Keratinocyte (primary cell): ENCODE results near the gene PIGC. TPM values are rescaled to one million over a fixed set of nuclear protein-coding genes. Genes with fewer than 3 reads are reported as not detected.

Experiments used
- DNase-seq: peaks from one replicate; pipeline ENCODE4 v3.0.0-alpha.2; 2011; ENCODE audit warnings: low read depth, missing footprints, low spot score
- FAIRE-seq: peaks from 2 replicates; lab custom pipeline; 2011; peaks lifted over from hg19 to GRCh38; lab: Jason Lieb, UNC
- H2AFZ ChIP-seq: 2 replicates; pipeline ENCODE4 v1.6.0; 2012; ENCODE audit warnings: low read length, control low read depth, inconsistent platforms; ENCODE audit not compliant: control insufficient read depth
- H3K27ac ChIP-seq: 2 replicates; pipeline ENCODE4 v1.5.1; 2011; ENCODE audit warnings: low read length; ENCODE audit not compliant: control insufficient read depth, insufficient read depth
- H3K27me3 ChIP-seq: 3 replicates; pipeline ENCODE4 v1.6.0; 2011; ENCODE audit warnings: low read length; ENCODE audit not compliant: control insufficient read depth, insufficient read depth; ENCODE audit errors: extremely low read depth
- H3K36me3 ChIP-seq, 2 experiments: 2 replicates in 1 of 2; 3 replicates in 1 of 2; pipeline ENCODE4 v1.5.1; 2011; ENCODE audit warnings: low read length in 2 of 2, mild to moderate bottlenecking in 1 of 2; ENCODE audit not compliant: control insufficient read depth in 2 of 2, insufficient read depth in 2 of 2; ENCODE audit errors: extremely low read depth in 1 of 2
- H3K4me1 ChIP-seq: 3 replicates; pipeline ENCODE4 v1.5.1; 2011; ENCODE audit warnings: low read length; ENCODE audit not compliant: control insufficient read depth, insufficient read depth; ENCODE audit errors: extremely low read depth
- H3K4me2 ChIP-seq: 3 replicates; pipeline ENCODE4 v1.6.0; 2011; ENCODE audit warnings: low read depth, low read length; ENCODE audit not compliant: control insufficient read depth, insufficient read depth; ENCODE audit errors: extremely low read depth
- H3K4me3 ChIP-seq, 3 experiments: fragments of 200-600 bp in 1 of 3; sonication (generic) in 1 of 3; 2 replicates in 2 of 3; 3 replicates in 1 of 3; pipeline ENCODE4 v1.5.1; 2011 to 2016; ENCODE audit warnings: low read length in 3 of 3, mild to moderate bottlenecking in 3 of 3, control low read depth in 2 of 3, inconsistent platforms in 1 of 3, low read depth in 1 of 3, mixed read lengths in 1 of 3, mixed run types in 1 of 3, moderate library complexity in 1 of 3; ENCODE audit not compliant: control insufficient read depth in 2 of 3, insufficient read depth in 2 of 3; ENCODE audit errors: extremely low read depth in 1 of 3
- H3K79me2 ChIP-seq: 2 replicates; pipeline ENCODE4 v1.6.0; 2012; ENCODE audit warnings: low read length; ENCODE audit not compliant: control insufficient read depth, insufficient read depth
- H3K9ac ChIP-seq: 3 replicates; pipeline ENCODE4 v1.6.0; 2011; ENCODE audit warnings: low read length; ENCODE audit not compliant: control insufficient read depth, insufficient read depth; ENCODE audit errors: extremely low read depth
- H3K9me1 ChIP-seq: 3 replicates; pipeline ENCODE4 v1.6.0; 2011; ENCODE audit warnings: low read length; ENCODE audit not compliant: control insufficient read depth, insufficient read depth; ENCODE audit errors: extremely low read depth
- H3K9me3 ChIP-seq: 2 replicates; pipeline ENCODE4 v1.5.1; 2012; ENCODE audit warnings: low read depth, low read length; ENCODE audit not compliant: control insufficient read depth
- H4K20me1 ChIP-seq: 3 replicates; pipeline ENCODE4 v1.6.0; 2011; ENCODE audit warnings: low read length; ENCODE audit not compliant: control insufficient read depth, insufficient read depth; ENCODE audit errors: extremely low read depth
- CTCF ChIP-seq, 3 experiments: IDR thresholded peaks in 1 of 3; conservative IDR thresholded peaks in 1 of 3; optimal IDR thresholded peaks in 1 of 3; 2 replicates in 2 of 3; 3 replicates in 1 of 3; pipeline versions ENCODE3 to v1.5.1; 2011; ENCODE audit warnings: low read length in 3 of 3, mild to moderate bottlenecking in 3 of 3, moderate library complexity in 2 of 3, control low read depth in 1 of 3, inconsistent platforms in 1 of 3; ENCODE audit not compliant: insufficient read depth in 2 of 3; ENCODE audit errors: extremely low read depth in 1 of 3
- EZH2 ChIP-seq: IDR thresholded peaks from one replicate; pipeline ENCODE4 v1.6.1; 2012; ENCODE audit warnings: inconsistent platforms, mild to moderate bottlenecking, low read length, moderate library complexity
- dilution Hi-C: fragments of 300-500 bp; cut with MboI; formaldehyde crosslinking; loops from one replicate; pipeline ENCODE4 v1.7.0; 2020; ENCODE audit warnings: low sequenced_read_pairs; ENCODE audit not compliant: extremely low pct_ligation_motif_present
- polyA plus RNA-seq, 5 experiments: library from polyadenylated mRNA; depleted of rRNA in 3 of 5; stranded (reverse) in 3 of 5; stranded (forward) in 1 of 5; unstranded in 1 of 5; fragments of >200 nt; gene quantifications; 1 replicate in 1 of 5; 2 replicates in 3 of 5; 3 replicates in 1 of 5; pipeline versions ENCODE4 v1.2.1 to v1.2.3, GENCODE V29; 2011 to 2012; ENCODE audit warnings: missing spikeins in 2 of 5, low read depth in 1 of 5, low replicate concordance in 1 of 5

Gene PIGC
- polyA plus RNA-seq, 1 donor (not counting 4 experiments of a cell fraction or from before 2014, with no cell fraction given) = 21.6 TPM

- no peak for DNase-seq
- Histone ChIP-seq H3K4me3 (no peak overlapping the region), H3K9ac (no peak overlapping the region), H4K20me1 (no peaks in the 10 kb centered on the region), H3K79me2 (no peaks in the 10 kb centered on the region), H3K9me1 (no peaks in the 10 kb centered on the region), H3K27ac (no peak overlapping the region), H3K36me3 (no peaks in the 10 kb centered on the region), H2AFZ (no peak overlapping the region), H3K4me1 (peaks cover 23% of the 10 kb centered on the region), H3K27me3 (no peaks in the 10 kb centered on the region), H3K4me2 (no peak overlapping the region), H3K9me3 (no peaks in the 10 kb centered on the region)
- no peak for FAIRE-seq
- TF ChIP-seq EZH2 = no peak
- TF ChIP-seq CTCF (optimal IDR thresholded peaks at IDR 0.05 in 1 of 3, IDR thresholded peaks at IDR 0.05 in 1 of 3, conservative IDR thresholded peaks at IDR 0.05 in 1 of 3; ENCODE audit: extremely low read depth in 1 of 3, insufficient read depth in 2 of 3, low read length in 3 of 3) = no peak
- dilution Hi-C loops = no loop called here
Measured at GRCh38 chr1:172411791-172412338, 32.0 kb downstream of the PIGC start.

GRCh38 chr1:172410027-172410426 is 33.8 kb downstream of the PIGC start:
- H3K4me1 ChIP-seq = peaks cover 16% of the 10 kb centered on the region

More at GRCh38 chr1:172410027-172410426, 33.8 kb downstream of the PIGC start:
- Histone ChIP-seq H4K20me1 (no peaks in the 10 kb centered on the region), H3K9me3 (no peaks in the 10 kb centered on the region), H3K4me2 (no peak overlapping the region), H3K9me1 (no peaks in the 10 kb centered on the region), H3K9ac (no peak overlapping the region), H3K27ac (no peak overlapping the region), H3K4me3 (no peak overlapping the region), H3K79me2 (no peaks in the 10 kb centered on the region), H3K36me3 (no peaks in the 10 kb centered on the region), H2AFZ (no peak overlapping the region), H3K27me3 (no peaks in the 10 kb centered on the region)
- dilution Hi-C loops = no loop called here
- DNase-seq (no peak), FAIRE-seq (no peak)
- no peak for TF ChIP-seq CTCF (optimal IDR thresholded peaks at IDR 0.05 in 1 of 3, IDR thresholded peaks at IDR 0.05 in 1 of 3, conservative IDR thresholded peaks at IDR 0.05 in 1 of 3; ENCODE audit: extremely low read depth in 1 of 3, insufficient read depth in 2 of 3, low read length in 3 of 3)
- no peak for TF ChIP-seq EZH2
